Panc1 (cell line): ENCODE measurements around the gene RABGAP1. TPM values are rescaled to one million over a fixed set of nuclear protein-coding genes. Genes with fewer than 3 reads are reported as not detected.

ENCODE experiments used
- ATAC-seq: fragments of 200-7000 bp; cut with Tn5 transposase; 2 replicates; pipeline ENCODE4 v1.9.1; 2020; ENCODE audit warnings: mild to moderate bottlenecking, moderate library complexity
- BruUV-seq: library from RNA; stranded (reverse); fragments of 400-500 nt; replicated peaks from 2 replicates; lab custom pipeline; 2021; lab: Mats Ljungman, UMichigan
- CTCF ChIA-PET: fragments of 300-600 bp; sonication (Branson Sonifier 250); formaldehyde crosslinking; loops from one replicate; lab custom pipeline; 2022; ENCODE audit warnings: antibody characterized with exemption; lab: Charles Lee
- POLR2A ChIA-PET: fragments of 300-600 bp; sonication (Branson Sonifier 250); formaldehyde crosslinking; loops from one replicate; lab custom pipeline; 2022; ENCODE audit warnings: antibody characterized with exemption; lab: Charles Lee
- DNase-seq: peaks from one replicate; pipeline ENCODE4 v3.0.0-alpha.2; 2010; ENCODE audit warnings: low read depth, low spot score
- H3K27ac ChIP-seq: 2 replicates; pipeline ENCODE4 v1.5.1; 2011; ENCODE audit warnings: mild to moderate bottlenecking, low read length, inconsistent platforms
- H3K27me3 ChIP-seq: fragments of 200-500 bp; sonication (Bioruptor generic); 2 replicates; pipeline ENCODE4 v1.6.0; 2014; ENCODE audit warnings: low read length, inconsistent platforms; ENCODE audit not compliant: control insufficient read depth, insufficient read depth
- H3K36me3 ChIP-seq: fragments of 200-500 bp; sonication (Bioruptor generic); 2 replicates; pipeline ENCODE4 v1.5.1; 2014; ENCODE audit warnings: inconsistent platforms, mild to moderate bottlenecking, low read length, moderate library complexity; ENCODE audit not compliant: control insufficient read depth, insufficient read depth
- H3K4me1 ChIP-seq: 2 replicates; pipeline ENCODE4 v1.5.1; 2011; ENCODE audit warnings: inconsistent platforms, mild to moderate bottlenecking, low read length, moderate library complexity; ENCODE audit not compliant: control insufficient read depth, insufficient read depth
- H3K4me3 ChIP-seq, 2 experiments: 2 replicates each; pipeline ENCODE4 v1.5.1; 2011 to 2012; ENCODE audit warnings: low read depth in 2 of 2, low read length in 2 of 2, mild to moderate bottlenecking in 2 of 2, inconsistent platforms in 1 of 2, moderate library complexity in 1 of 2
- H3K9me3 ChIP-seq: fragments of 200-500 bp; sonication (Bioruptor generic); 2 replicates; pipeline ENCODE4 v1.5.1; 2014; ENCODE audit warnings: low read depth, mild to moderate bottlenecking, inconsistent platforms, low read length, moderate library complexity; ENCODE audit not compliant: control insufficient read depth, insufficient read depth
- CTCF ChIP-seq: fragments of 450-650 bp; IDR thresholded peaks from 2 replicates; pipeline ENCODE4 v1.5.1; 2017; ENCODE audit warnings: mild to moderate bottlenecking
- POLR2AphosphoS5 ChIP-seq: IDR thresholded peaks from 2 replicates; pipeline ENCODE4 v1.6.1; 2012; ENCODE audit warnings: mild to moderate bottlenecking, low read depth, low read length, moderate library complexity
- REST ChIP-seq, 2 experiments: IDR thresholded peaks; 2 replicates each; pipeline ENCODE4 v1.6.1; 2011 to 2012; ENCODE audit warnings: low read depth in 2 of 2, control low read depth in 1 of 2, low read length in 1 of 2, mild to moderate bottlenecking in 1 of 2, moderate library complexity in 1 of 2; ENCODE audit not compliant: insufficient read depth in 1 of 2
- SIN3A ChIP-seq: IDR thresholded peaks from 2 replicates; pipeline ENCODE4 v1.6.1; 2012; ENCODE audit warnings: low read depth, mild to moderate bottlenecking, low read length, moderate library complexity, borderline replicate concordance; ENCODE audit not compliant: insufficient read depth
- TCF7L2 ChIP-seq: IDR thresholded peaks from 2 replicates; pipeline ENCODE4 v1.6.1; 2011; ENCODE audit warnings: mild to moderate bottlenecking, low read depth, low read length, inconsistent platforms
- in situ Hi-C: cut with HindIII; loops from 2 replicates; pipeline ENCODE4 v1.10.0; 2016; ENCODE audit warnings: low sequenced_read_pairs, low pct_unique_long_range_greater_than_20kb
- intact Hi-C: fragments of 100-400 bp; cut with micrococcal nuclease; formaldehyde crosslinking; loops from one replicate; pipeline ENCODE4 v1.10.0; 2022; ENCODE audit not compliant: unreplicated experiment
- total RNA-seq: library from RNA; stranded (reverse); gene quantifications from one replicate; pipeline ENCODE4 v1.2.1, GENCODE V29; 2021; ENCODE audit not compliant: unreplicated experiment

RABGAP1 gene
- total RNA-seq, 1 experiment from 2014 or later = 41.4 TPM

- no peak for DNase-seq
- intact Hi-C loops = no loop called here
Observed at GRCh38 chr9:123049589-123050222, 108.9 kb downstream of the RABGAP1 start.

GRCh38 chr9:123053046-123053445 is 112.2 kb downstream of the RABGAP1 start:
- ChIA-PET CTCF (no interaction called here), POLR2A (no interaction called here)
- no peak overlapping the region for H3K4me3 ChIP-seq
- TF ChIP-seq POLR2AphosphoS5 (no peak), SIN3A (no peak), REST (IDR thresholded peaks at IDR 0.05; ENCODE audit: insufficient read depth in 1 of 2, low read depth in 2 of 2, low read length in 1 of 2) (no peak), CTCF (no peak), TCF7L2 (no peak)
- intact Hi-C loops (no loop called here), in situ Hi-C loops (no loop called here)
- no peak for DNase-seq
- no peaks in the 10 kb centered on the region for H3K27me3 ChIP-seq
- no peak for ATAC-seq
- no peak overlapping the region for H3K27ac ChIP-seq
- no peaks in the 10 kb centered on the region for H3K9me3 ChIP-seq
- H3K36me3 ChIP-seq = no peaks in the 10 kb centered on the region
- no peaks in the 10 kb centered on the region; the same call in 1 of the 2 replicates for H3K4me1 ChIP-seq
- no TSS peak for BruUV-seq

More at GRCh38 chr9:123049589-123050222, 108.9 kb downstream of the RABGAP1 start:
- H3K9me3 ChIP-seq = no peaks in the 10 kb centered on the region
- BruUV-seq = no TSS peak
- in situ Hi-C loops = no loop called here
- H3K36me3 ChIP-seq = no peaks in the 10 kb centered on the region
- TF ChIP-seq CTCF (no peak), POLR2AphosphoS5 (no peak), SIN3A (no peak), REST (IDR thresholded peaks at IDR 0.05; ENCODE audit: insufficient read depth in 1 of 2, low read depth in 2 of 2, low read length in 1 of 2) (no peak), TCF7L2 (no peak)
- CTCF ChIA-PET = no interaction called here
- no peak for ATAC-seq
- H3K27ac ChIP-seq = no peak overlapping the region
- H3K27me3 ChIP-seq = no peaks in the 10 kb centered on the region
- H3K4me3 ChIP-seq = no peak overlapping the region
- POLR2A ChIA-PET = no interaction called here
- no peaks in the 10 kb centered on the region; the same call in 1 of the 2 replicates for H3K4me1 ChIP-seq
